Endothelial cell of umbilical vein (primary cell): ENCODE data around the gene ESPNL.

Source experiments
- CTCF ChIP-seq, 2 donors: IDR thresholded peaks; 1 replicate in 1 of 2; 2 replicates in 1 of 2; pipeline ENCODE4 v1.5.1; 2011; ENCODE audit warnings: low read length in 2 of 2, mild to moderate bottlenecking in 2 of 2, moderate library complexity in 2 of 2, control low read depth in 1 of 2, inconsistent platforms in 1 of 2, low read depth in 1 of 2; ENCODE audit not compliant: insufficient read depth in 1 of 2; ENCODE audit errors: extremely low read depth in 1 of 2
- EZH2 ChIP-seq: IDR thresholded peaks from 2 replicates; pipeline ENCODE4 v1.6.1; 2012; ENCODE audit warnings: borderline replicate concordance, low read depth, mild to moderate bottlenecking, moderate library complexity, low read length, inconsistent platforms; ENCODE audit not compliant: severe bottlenecking

GRCh38 chr2:238127165-238128060, 27.3 kb downstream of the ESPNL start:
- TF ChIP-seq CTCF (IDR thresholded peaks at IDR 0.05; ENCODE audit: extremely low read depth in 1 of 2, insufficient read depth in 1 of 2, low read depth in 1 of 2, low read length in 2 of 2) (no peak), EZH2 (no peak)
